PC-3 (cell line): ENCODE data around the gene FXYD5. TPM values are rescaled to one million over a fixed set of nuclear protein-coding genes. Genes with fewer than 3 reads are reported as not detected.

Source experiments
- ATAC-seq: fragments of 200-7000 bp; cut with Tn5 transposase; 2 replicates; pipeline ENCODE4 v1.9.1; 2020; ENCODE audit warnings: mild to moderate bottlenecking, moderate library complexity
- BruUV-seq: library from RNA; stranded (reverse); fragments of 400-500 nt; replicated peaks from 2 replicates; lab custom pipeline; 2021; lab: Mats Ljungman, UMichigan
- CTCF ChIA-PET: fragments of 300-600 bp; sonication (Branson Sonifier 250); formaldehyde crosslinking; loops from one replicate; lab custom pipeline; 2022; ENCODE audit warnings: antibody characterized with exemption; lab: Charles Lee
- POLR2A ChIA-PET: fragments of 300-600 bp; sonication (Branson Sonifier 250); formaldehyde crosslinking; loops from one replicate; lab custom pipeline; 2022; ENCODE audit warnings: antibody characterized with exemption; ENCODE audit not compliant: unreplicated experiment; lab: Charles Lee
- DNase-seq: peaks from one replicate; pipeline ENCODE4 v3.0.0-alpha.2; 2015
- H2AFZ ChIP-seq: fragments of 300-600 bp; sonication (generic); 2 replicates; pipeline ENCODE4 v1.6.0; 2016; ENCODE audit warnings: antibody characterized with exemption, low read length
- H3F3A ChIP-seq: fragments of 300-600 bp; sonication (generic); one replicate; pipeline ENCODE4 v1.6.0; 2017; ENCODE audit warnings: antibody characterized with exemption, low read length, control low read depth, mild to moderate bottlenecking; ENCODE audit not compliant: unreplicated experiment
- H3K27ac ChIP-seq: fragments of 300-600 bp; sonication (generic); 2 replicates; pipeline ENCODE4 v1.5.1; 2016; ENCODE audit warnings: mild to moderate bottlenecking, low read length
- H3K27me3 ChIP-seq: fragments of 300-600 bp; sonication (generic); 2 replicates; pipeline ENCODE4 v1.6.1; 2016; ENCODE audit warnings: low read length, mixed read lengths
- H3K36me3 ChIP-seq: fragments of 300-600 bp; sonication (generic); 2 replicates; pipeline ENCODE4 v1.6.1; 2016; ENCODE audit warnings: low read depth, mixed run types, low read length, mixed read lengths
- H3K4me1 ChIP-seq: fragments of 300-600 bp; sonication (generic); 2 replicates; pipeline ENCODE4 v1.5.1; 2016; ENCODE audit warnings: low read length; ENCODE audit not compliant: insufficient read depth
- H3K4me2 ChIP-seq: fragments of 300-600 bp; sonication (generic); 2 replicates; pipeline ENCODE4 v1.6.0; 2016; ENCODE audit warnings: low read length
- H3K4me3 ChIP-seq: fragments of 300-600 bp; sonication (generic); 2 replicates; pipeline ENCODE4 v1.5.1; 2016; ENCODE audit warnings: mild to moderate bottlenecking, low read length, mixed read lengths
- H3K79me2 ChIP-seq: fragments of 300-600 bp; sonication (generic); 2 replicates; pipeline ENCODE4 v1.6.1; 2017; ENCODE audit warnings: low read length, mixed read lengths
- H3K9ac ChIP-seq: fragments of 300-600 bp; sonication (generic); 2 replicates; pipeline ENCODE4 v1.6.0; 2016; ENCODE audit warnings: mild to moderate bottlenecking, low read length
- H3K9me2 ChIP-seq: fragments of 300-600 bp; sonication (generic); replicated peaks from 2 replicates; pipeline ENCODE4 v1.6.1; 2016; ENCODE audit warnings: mixed run types, low read length, mixed read lengths
- H3K9me3 ChIP-seq: fragments of 300-600 bp; sonication (generic); 2 replicates; pipeline ENCODE4 v1.6.1; 2016; ENCODE audit warnings: low read length, mixed read lengths
- H4K20me1 ChIP-seq: fragments of 300-600 bp; sonication (generic); 2 replicates; pipeline ENCODE4 v1.6.1; 2016; ENCODE audit warnings: low read length, mixed read lengths
- CTCF ChIP-seq: fragments of 300-600 bp; sonication (generic); conservative IDR thresholded peaks from 2 replicates; pipeline ENCODE4 v1.5.1; 2017; ENCODE audit warnings: antibody characterized with exemption, low read depth, mild to moderate bottlenecking, low read length
- EZH2 ChIP-seq: fragments of 300-600 bp; sonication (generic); IDR thresholded peaks from one replicate; pipeline ENCODE4 v1.6.1; 2017; ENCODE audit warnings: antibody characterized with exemption, mild to moderate bottlenecking, low read length; ENCODE audit not compliant: unreplicated experiment
- EZH2phosphoT487 ChIP-seq: fragments of 300-600 bp; sonication (generic); IDR thresholded peaks from 2 replicates; pipeline ENCODE4 v1.6.1; 2018; ENCODE audit warnings: mild to moderate bottlenecking, antibody characterized with exemption, low read length, borderline replicate concordance
- intact Hi-C: fragments of 100-400 bp; cut with micrococcal nuclease; formaldehyde crosslinking; loops from 2 replicates; pipeline ENCODE4 v1.9.0; 2023
- total RNA-seq: library from RNA; depleted of rRNA; stranded (reverse); fragments of >200 nt; gene quantifications from 2 replicates; pipeline ENCODE4 v1.2.3, GENCODE V29; 2014

The FXYD5 gene
- total RNA-seq, 1 experiment from 2014 or later = 123 TPM

GRCh38 chr19:35122687-35123551 lies 31.6 kb upstream of the FXYD5 start:
- no TSS peak for BruUV-seq
- ATAC-seq (no peak), DNase-seq (no peak)
- peaks cover 3% of the 10 kb centered on the region; the same call in 1 of the 2 replicates for H3K36me3 ChIP-seq
- no peak overlapping the region for H2AFZ ChIP-seq
- H3K9ac ChIP-seq = peak overlapping the region; percentile 72
- H3K27ac ChIP-seq = peak overlapping the region; percentile 78
- no peak overlapping the region for H3K4me3 ChIP-seq
- peaks cover 58% of the 10 kb centered on the region for H3K4me1 ChIP-seq
- no peaks in the 10 kb centered on the region for H4K20me1 ChIP-seq
- no peak for TF ChIP-seq EZH2phosphoT487
- no peak for TF ChIP-seq EZH2
- TF ChIP-seq CTCF = no peak
- no peak overlapping the region for H3K4me2 ChIP-seq
- no peaks in the 10 kb centered on the region for H3F3A ChIP-seq
- H3K9me2 ChIP-seq = no peaks in the 10 kb centered on the region
- H3K79me2 ChIP-seq = 0 out of 2 replicates have a peak, but pooled peaks cover 6% of the 10 kb centered on the region
- no peaks in the 10 kb centered on the region for H3K9me3 ChIP-seq
- CTCF ChIA-PET = no interaction called here
- H3K27me3 ChIP-seq = no peaks in the 10 kb centered on the region
- POLR2A ChIA-PET = no interaction called here
- intact Hi-C loops = no loop called here

- Histone ChIP-seq H4K20me1 (no peaks in the 10 kb centered on the region), H3K4me3 (no peak overlapping the region), H3K9ac (peak overlapping the region; percentile 72), H3K4me1 (peaks cover 53% of the 10 kb centered on the region), H3K9me2 (no peaks in the 10 kb centered on the region), H2AFZ (no peak overlapping the region), H3K27me3 (no peaks in the 10 kb centered on the region), H3K79me2 (0 out of 2 replicates have a peak, but pooled peaks cover 4% of the 10 kb centered on the region), H3K9me3 (no peaks in the 10 kb centered on the region), H3K4me2 (peak overlapping the region; percentile 80), H3K36me3 (peaks cover 3% of the 10 kb centered on the region; the same call in 1 of the 2 replicates), H3K27ac (peak overlapping the region; percentile 78), H3F3A (no peaks in the 10 kb centered on the region)
- ATAC-seq (peak; percentile 27), DNase-seq (peak; percentile 81)
- TF ChIP-seq EZH2 (no peak), CTCF (no peak), EZH2phosphoT487 (no peak)
- intact Hi-C loops = no loop called here
- BruUV-seq = no TSS peak
- ChIA-PET CTCF (no interaction called here), POLR2A (no interaction called here)
Measured at GRCh38 chr19:35123573-35123972, 31.0 kb upstream of the FXYD5 start.
